NCI-H226 (cell line): ENCODE data around the gene LY6G5B.

Experiments used
- DNase-seq: peaks from one replicate; pipeline ENCODE4 v3.0.0-alpha.2; 2015

LY6G5B gene

DNA sequence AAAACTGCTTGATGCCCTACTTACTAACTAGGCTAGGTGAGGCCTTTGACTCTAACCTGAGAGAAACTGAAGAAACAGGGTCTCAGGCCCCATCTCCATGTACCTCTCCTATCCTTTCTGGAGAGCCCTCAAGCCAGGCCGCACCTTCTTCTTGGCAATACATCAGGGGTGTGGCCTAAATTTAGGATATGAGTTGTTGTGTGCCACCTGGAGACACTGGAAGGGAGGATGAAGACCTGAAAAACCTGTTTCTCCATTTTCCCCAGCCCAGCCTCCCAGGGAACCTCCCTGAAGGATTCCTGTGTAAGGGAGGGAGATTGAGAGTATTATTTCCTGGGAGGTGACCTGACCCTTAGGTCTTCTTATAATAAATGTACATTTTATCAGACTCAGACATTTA lies 48.5 kb downstream of the LY6G5B start:
- DNase-seq: no peak

DNA sequence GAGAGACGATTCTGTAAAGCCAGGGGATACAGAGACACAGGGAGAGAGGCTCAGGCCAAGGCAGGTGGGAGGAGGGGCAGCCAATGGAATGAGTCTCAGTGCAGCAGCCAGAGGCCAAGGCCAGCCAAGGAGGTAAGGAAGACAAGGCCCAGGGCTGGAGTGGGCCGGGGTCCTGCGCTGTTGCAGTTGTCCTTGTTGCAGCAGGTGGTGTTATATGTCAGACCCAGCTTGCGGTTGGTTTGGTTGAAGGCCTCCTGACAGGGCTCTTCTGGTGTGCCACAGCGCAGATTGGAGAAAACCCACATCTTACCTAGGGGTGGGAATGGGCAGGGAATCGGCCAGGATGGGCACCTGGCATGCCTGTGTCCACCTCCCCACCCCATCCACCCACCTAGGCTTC lies 49.2 kb downstream of the LY6G5B start:
- DNase-seq: no peak

DNA sequence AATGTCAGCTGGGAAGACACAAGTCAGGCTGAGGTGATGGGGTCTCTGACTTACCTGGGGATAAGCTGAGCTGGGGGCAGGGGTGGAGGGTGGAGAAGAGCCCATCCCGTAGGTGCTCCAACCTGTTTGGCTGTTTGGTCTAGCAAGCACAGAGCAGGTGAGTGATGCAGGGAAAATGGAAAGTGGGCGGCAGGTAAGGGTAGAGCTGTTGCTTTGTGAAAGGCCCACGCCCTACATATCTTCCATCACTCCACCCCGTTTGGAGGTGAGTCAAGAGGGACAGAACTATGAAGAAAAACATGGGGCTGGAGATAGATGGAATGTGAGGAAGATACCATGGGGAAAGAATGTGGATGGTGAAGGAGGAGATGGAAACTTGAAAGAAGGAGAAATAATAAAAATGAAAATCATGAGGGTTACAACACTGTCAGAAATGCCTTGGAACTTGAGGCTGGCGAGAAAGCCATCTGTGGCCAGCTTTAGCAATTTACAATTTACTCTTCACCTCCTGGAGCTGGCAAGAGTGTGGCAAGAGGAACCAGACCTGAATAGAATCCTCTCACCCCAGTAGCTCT lies 50.5 kb downstream of the LY6G5B start:
- no peak for DNase-seq

DNA sequence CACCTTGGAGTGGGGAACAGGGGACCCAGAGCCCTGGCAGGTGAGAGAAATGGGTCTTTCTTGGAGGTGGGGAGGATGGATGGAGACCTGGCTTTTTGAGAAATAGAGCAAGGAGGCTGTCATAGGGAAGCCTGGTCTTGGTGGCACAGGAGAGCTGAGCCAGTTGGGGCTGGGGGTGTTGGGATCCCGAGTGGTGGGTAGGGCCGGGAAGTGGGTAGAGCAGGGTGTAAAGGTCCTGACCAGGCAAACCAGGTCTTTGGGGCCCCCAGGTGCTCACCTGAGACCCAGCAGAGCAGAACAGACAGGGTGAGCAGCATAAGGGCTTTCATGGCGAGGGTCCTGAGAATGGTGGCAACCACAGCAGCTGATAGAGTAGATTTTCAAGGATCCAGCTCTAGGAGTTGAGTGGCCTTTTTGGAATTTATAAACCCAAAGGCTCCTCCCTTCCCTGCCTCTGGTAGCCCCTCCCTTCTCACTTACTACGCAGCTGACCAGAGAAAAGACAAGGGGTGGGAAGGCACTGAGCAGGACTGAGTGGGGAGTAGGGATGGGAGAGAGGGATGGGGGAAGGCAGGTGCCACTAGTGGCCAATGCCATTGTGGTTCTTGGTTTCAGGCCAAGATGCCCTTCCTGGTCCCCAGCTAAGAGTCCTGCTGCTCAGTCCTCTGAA lies 51.7 kb downstream of the LY6G5B start, which contains the start of gene LY6G6C:
TSS of gene LY6G6C (minus strand) at position 396 of the 670 bp plus-strand sequence. CDS start at position 329, 67 bp downstream.
- no peak for DNase-seq

DNA sequence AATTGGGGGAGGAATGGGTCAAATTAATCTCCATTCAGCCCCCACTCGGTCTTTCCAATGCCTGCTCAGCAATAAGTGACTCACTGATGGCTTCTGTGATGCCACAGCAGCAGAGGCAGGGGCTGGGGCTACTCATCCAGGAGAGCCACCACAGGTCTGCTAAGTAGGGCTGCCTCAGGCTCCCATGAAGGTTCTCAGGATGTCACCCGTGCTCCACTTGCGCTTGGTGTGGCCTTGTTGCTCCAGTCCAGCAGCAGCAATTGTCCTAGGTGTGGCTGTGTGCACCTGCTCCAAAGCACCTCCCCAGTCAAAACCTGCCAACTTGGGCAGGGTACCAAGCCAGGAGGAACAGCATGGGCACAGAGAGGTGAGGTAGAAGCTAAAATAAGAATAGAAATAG lies 52.4 kb downstream of the LY6G5B start:
- DNase-seq: no peak
